Stimulated activated CD4-positive, alpha-beta T cell treated with anti-CD3 and anti-CD28 coated beads, Interleukin-2, amount 100 ng/mL, for 24 hours (primary cell): ENCODE results near the gene CDHR1.
"Not testable (repeated sequence)": the region's sequence is repeated elsewhere in the genome, so short reads cannot be mapped to it uniquely, and the experiment has no call there.

Source experiments
- DNase-seq, 2 donors: peaks; one replicate each; pipeline ENCODE4 v3.0.0-alpha.2; 2020

Gene CDHR1

GRCh38 chr10:84175436-84175835 is 18.9 kb upstream of the CDHR1 start:
- DNase-seq: no peak

DNA sequence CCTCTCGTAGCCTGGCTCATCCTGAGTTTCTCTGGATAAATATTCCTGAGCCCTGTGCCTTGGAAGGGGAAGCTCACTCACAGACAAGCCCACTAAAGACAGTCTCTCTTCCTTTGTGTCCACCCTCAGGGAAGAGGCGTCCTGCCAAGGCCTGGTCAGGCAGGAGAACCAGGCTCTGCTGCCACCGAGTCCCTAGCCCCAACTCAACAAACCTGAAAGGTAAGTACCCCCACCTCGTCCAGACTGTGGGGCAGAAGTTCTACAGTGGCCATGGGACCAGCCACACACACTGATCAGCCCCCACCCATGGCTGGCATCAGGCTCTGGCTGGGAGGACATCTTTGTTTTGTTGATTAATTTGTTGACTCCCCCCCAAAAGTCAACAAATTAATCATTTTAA is 18.0 kb upstream of the CDHR1 start:
- no peak for DNase-seq

- DNase-seq: no peak
Observed at GRCh38 chr10:84176836-84177474, 17.4 kb upstream of the CDHR1 start.

- DNase-seq: no peak
Observed at GRCh38 chr10:84177541-84178141, 16.7 kb upstream of the CDHR1 start.

GRCh38 chr10:84178160-84178609 is 16.2 kb upstream of the CDHR1 start:
- no peak for DNase-seq

- no peak for DNase-seq
Observed at GRCh38 chr10:84179059-84179710, 15.2 kb upstream of the CDHR1 start.

- DNase-seq: not testable (repeated sequence)
Observed at GRCh38 chr10:84180386-84180785, 14.0 kb upstream of the CDHR1 start.

DNA sequence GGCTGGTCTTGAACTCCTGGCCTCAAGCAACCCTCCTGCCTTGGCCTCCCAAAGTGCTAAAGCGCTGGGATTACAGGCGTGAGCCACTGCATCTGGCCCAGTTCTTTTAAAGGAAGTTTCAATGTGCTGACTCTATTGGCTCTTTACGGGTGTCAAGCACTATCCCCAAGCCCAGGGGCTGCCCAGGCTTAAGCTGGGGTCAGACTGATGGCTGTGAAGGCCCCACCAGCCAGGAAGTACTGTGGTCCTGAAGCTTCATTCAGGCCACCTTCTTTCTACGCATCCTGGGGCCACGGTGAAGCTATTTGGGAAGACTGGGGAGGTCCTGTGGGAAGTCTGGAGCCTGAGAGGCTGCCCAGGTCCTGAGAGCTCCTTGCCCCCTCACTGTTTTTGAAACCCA is 12.7 kb upstream of the CDHR1 start:
- DNase-seq: no peak

- DNase-seq: no peak
Observed at GRCh38 chr10:84184517-84184916, 9.8 kb upstream of the CDHR1 start.

- no peak for DNase-seq
Observed at GRCh38 chr10:84185526-84186175, 8.7 kb upstream of the CDHR1 start.

- DNase-seq: no peak
Observed at GRCh38 chr10:84188815-84189214, 5.5 kb upstream of the CDHR1 start.

DNA sequence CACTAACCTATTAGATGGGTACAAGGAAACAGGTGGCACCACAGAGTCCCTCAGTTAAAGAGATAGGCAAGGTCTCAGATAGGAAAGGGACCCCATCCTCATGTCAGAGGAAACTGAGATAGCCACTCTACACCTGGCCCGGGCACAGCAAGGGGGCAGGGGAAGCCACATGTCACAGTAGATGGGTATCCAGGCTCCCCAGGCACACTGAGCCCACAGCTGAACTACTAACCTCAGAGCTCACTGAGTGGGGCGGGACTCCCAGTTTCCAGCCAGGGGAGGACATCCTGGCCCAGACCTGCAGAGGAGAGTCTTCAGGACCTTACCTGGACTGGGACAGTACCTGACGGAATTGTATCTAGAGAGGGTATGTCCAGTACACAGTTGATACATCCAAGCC is 3.7 kb upstream of the CDHR1 start:
- DNase-seq: no peak

- DNase-seq: no peak
Observed at GRCh38 chr10:84191106-84191505, 3.2 kb upstream of the CDHR1 start.

DNA sequence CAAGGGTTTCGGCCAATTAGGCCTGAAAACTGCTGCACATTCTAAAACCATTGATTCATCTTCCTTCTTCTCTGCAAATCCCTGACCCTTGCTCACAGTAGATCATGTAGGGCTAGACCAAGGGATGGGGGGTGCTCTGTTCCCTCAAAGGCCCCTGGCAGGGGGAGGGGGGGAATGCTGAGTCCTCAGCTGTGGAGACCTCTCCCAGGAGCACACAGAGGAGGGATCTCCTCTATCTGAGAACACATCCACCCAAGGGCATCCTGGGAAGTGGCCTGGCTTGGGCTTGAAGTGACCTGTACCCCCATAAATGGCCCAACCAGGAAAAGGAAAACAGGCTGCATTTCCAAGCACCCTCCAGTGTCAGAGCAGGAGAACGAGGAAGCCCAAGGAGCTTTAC is 1.0 kb upstream of the CDHR1 start:
- DNase-seq: no peak

DNA sequence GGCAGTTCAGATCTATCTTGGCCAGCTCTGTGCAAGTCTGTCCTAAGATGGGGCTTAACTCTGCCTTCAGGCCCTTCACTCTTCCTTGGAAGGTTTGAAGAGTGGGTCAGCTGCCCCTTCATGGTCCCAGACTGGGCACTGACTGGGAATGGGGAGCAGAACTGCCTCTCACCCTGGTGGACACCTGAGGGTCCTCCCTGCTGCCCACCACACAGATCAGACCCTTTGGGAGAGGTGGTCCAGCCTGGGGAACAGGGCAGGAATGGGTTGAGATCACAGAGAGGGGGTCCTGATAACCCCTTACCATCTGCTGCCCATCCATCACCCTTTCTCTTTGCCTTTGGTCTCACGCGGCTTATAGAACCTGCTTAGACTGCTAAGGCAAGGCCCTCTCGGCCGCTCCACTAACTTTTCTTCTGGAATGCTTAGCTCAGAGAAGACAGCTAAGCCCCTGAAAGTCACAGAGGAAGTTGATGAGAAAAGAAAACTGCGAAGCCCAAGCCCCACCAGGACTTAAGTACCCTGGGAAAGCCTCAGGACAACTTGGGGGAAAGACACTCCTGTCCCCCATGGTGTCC is 402 bp upstream of the CDHR1 start:
- DNase-seq: no peak

- DNase-seq: no peak
Observed at GRCh38 chr10:84195044-84195830, 900 bp downstream of the CDHR1 start.

DNA sequence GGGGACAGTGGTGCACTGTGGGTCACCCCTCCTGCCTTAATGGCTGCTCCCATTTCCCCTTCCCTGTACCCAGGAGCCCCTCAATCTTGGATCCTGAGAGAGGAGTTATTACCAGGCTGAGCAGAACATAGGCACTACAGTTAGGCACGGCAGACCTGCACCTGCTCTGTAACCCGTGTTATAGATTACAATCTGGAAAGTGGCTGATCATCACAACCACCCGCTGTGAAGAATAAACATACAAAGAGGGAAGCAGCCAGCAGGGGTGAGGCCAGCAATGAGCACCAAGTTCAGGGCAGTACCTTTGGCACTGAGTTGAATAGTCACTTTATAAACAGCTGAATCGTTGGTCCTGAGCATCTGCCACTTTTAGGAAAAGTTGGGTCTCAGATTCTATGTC is 1.7 kb downstream of the CDHR1 start:
- DNase-seq: no peak

DNA sequence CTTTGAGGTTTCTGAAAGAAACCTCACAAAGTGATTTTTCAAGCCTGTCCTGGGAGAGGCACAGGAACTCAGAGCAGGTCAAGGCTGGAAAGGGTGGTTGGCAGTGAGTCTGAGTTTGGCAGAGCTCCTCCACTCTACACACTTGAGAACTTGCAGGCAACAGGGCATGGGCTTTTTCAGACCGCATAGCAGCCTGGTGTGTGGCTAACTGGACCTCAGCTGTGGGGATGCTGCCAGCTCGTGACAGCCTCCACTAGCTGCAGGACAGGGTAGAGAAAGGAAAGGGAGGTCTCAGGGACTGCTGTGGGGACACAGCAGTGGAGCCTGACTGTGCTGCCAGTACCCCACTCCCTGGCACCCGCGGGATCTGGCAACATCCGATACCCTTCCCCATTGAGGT is 2.6 kb downstream of the CDHR1 start:
- DNase-seq: no peak

- DNase-seq: no peak
Observed at GRCh38 chr10:84197643-84198042, 3.3 kb downstream of the CDHR1 start.

DNA sequence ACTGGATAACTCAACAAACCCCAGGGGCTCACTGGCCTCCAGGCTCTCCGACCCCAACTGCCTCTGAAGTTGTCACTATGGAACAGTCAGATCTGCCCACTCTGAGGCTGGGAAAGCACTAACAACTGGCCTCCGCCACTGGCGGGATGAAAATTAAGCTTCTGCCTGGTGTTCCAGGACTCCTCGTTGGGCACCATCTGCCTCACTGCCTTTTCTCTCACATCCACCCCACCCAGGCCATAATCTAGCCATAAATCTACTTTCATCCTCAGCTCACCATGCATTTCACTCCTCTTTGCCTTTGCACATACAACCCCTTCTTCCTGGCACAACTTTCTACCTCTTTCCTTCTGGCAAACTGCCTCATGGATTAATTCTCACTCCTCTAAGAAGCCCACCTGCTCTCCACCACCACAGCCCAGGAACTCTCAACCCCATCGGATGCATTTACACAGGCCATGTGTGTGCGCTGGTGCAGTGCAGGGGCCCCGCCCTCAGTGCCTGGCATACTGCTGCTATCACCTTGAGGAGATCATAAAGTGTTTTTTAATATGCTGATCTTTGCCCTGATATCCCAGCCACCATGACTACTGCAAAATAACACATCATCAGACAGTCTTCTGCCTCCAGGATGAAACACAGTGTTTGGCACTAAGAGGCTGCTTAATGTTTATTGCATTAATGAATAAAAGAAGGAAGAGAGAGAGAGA is 4.0 kb downstream of the CDHR1 start:
- DNase-seq: no peak

- DNase-seq: no peak
Observed at GRCh38 chr10:84200537-84201243, 6.4 kb downstream of the CDHR1 start.

- DNase-seq: no peak
Observed at GRCh38 chr10:84201244-84201606, 6.9 kb downstream of the CDHR1 start.
